ENCODE results near the gene PPM1M. TPM values are rescaled to one million over a fixed set of nuclear protein-coding genes. Genes with fewer than 3 reads are reported as not detected.

PPM1M gene
- total and polyA plus RNA-seq, 2 experiments from 2014 or later = 2.2 to 4.0 TPM

- no peak overlapping the region for H3K4me3 ChIP-seq
- DNase-seq (ENCODE audit: low spot score) (no peak), ATAC-seq (peak; percentile 10; the same call in 1 of the 3 replicates)
- H2AFZ ChIP-seq = no peak overlapping the region
- Mint-ChIP-seq H3K27ac (peak overlapping the region; percentile 7; the same call in 1 of the 2 replicates), H3K4me3 (no peak overlapping the region; the same call in 2 of the 3 replicates), H3K4me1 (peaks cover 6% of the 10 kb centered on the region), H3K9me3 (no peaks in the 10 kb centered on the region), H3K36me3 (ENCODE audit: low read depth) (peaks cover 20% of the 10 kb centered on the region), H3K27me3 (ENCODE audit: insufficient read depth, low read depth, poor library complexity) (peaks cover 16% of the 10 kb centered on the region)
- no peaks in the 10 kb centered on the region for H3K27me3 ChIP-seq (ENCODE audit: insufficient read depth)
- H3F3A ChIP-seq (replicated peaks; ENCODE audit: low read depth) = 0 out of 2 replicates have a peak, but pooled peaks cover 2% of the 10 kb centered on the region
- H3K27ac ChIP-seq (ENCODE audit: low read depth) = no peak overlapping the region
- no peaks in the 10 kb centered on the region for H3K9me2 ChIP-seq (ENCODE audit: insufficient read depth)
- TF ChIP-seq EZH2phosphoT487 (IDR thresholded peaks at IDR 0.05; ENCODE audit: unreplicated experiment) (no peak), JUNB (IDR thresholded peaks at IDR 0.05; ENCODE audit: unreplicated experiment) (no peak), CTCF (conservative IDR thresholded peaks at IDR 0.05; ENCODE audit: low read depth in 2 of 2) (no peak), ZNF114 (CRISPR knock-in tag; IDR thresholded peaks at IDR 0.05) (no peak), STAT1 (IDR thresholded peaks at IDR 0.05; ENCODE audit: unreplicated experiment) (no peak), POLR2AphosphoS5 (IDR thresholded peaks at IDR 0.05; ENCODE audit: low read depth) (no peak), NANOG (IDR thresholded peaks at IDR 0.05; ENCODE audit: borderline replicate concordance) (no peak), ZNF462 (CRISPR knock-in tag; IDR thresholded peaks at IDR 0.05) (no peak)
- H3K4me1 ChIP-seq (ENCODE audit: insufficient read depth) = no peaks in the 10 kb centered on the region
- no peaks in the 10 kb centered on the region for H3K79me2 ChIP-seq (replicated peaks; ENCODE audit: insufficient read depth)
- peaks cover 3% of the 10 kb centered on the region; the same call in 1 of the 2 replicates for H3K36me3 ChIP-seq (ENCODE audit: insufficient read depth)
- no peaks in the 10 kb centered on the region for H4K20me1 ChIP-seq (replicated peaks; ENCODE audit: insufficient read depth)
- no peak overlapping the region for H3K4me2 ChIP-seq
Measured at GRCh38 chr3:52226229-52226817, 19.2 kb upstream of the PPM1M start.

Data from GM23338 (cell line).